Esophagus mucosa (tissue), 1 donor: ENCODE data around the gene SLC2A14. TPM values are rescaled to one million over a fixed set of nuclear protein-coding genes. Genes with fewer than 3 reads are reported as not detected.
"Not testable (repeated sequence)": the region's sequence is repeated elsewhere in the genome, so short reads cannot be mapped to it uniquely, and the experiment has no call there.

ENCODE experiments used
- ATAC-seq: fragments of 200-7000 bp; cut with Tn5 transposase; one replicate; pipeline ENCODE4 v1.9.1; 2020
- total RNA-seq: library from RNA; stranded (reverse); gene quantifications from one replicate; pipeline ENCODE4 v1.2.4, GENCODE V29; 2023
- donor health status: DM: yes; HTN: yes; CAD: no.

SLC2A14 gene
- total RNA-seq, 1 donor from 2014 or later, result not detected

DNA sequence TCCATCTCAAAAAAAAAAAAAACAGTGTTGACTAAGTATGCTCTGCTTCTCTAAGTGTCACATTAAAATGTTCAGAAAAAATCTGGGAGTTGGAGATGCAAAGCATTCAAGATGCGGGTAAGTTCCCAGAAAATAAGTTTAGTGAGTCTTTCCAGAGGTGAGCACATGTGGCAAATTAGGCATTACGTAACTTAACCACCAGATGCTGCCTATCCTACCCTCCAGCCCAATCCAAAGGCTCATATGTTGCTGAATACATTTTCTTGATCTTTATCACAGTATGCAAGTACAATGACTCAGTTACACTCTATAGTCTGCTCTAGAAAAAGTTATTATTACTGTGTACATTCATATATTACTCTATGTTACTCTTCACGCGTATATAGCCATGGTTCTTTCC lies 3.6 kb downstream of the SLC2A14 start:
- no peak for ATAC-seq

- no peak for ATAC-seq
Observed at GRCh38 chr12:7868391-7868790, 4.3 kb downstream of the SLC2A14 start.

GRCh38 chr12:7864601-7865150 lies 8.0 kb downstream of the SLC2A14 start:
- no peak for ATAC-seq

GRCh38 chr12:7862814-7863348 lies 9.8 kb downstream of the SLC2A14 start:
- not testable (repeated sequence) for ATAC-seq

GRCh38 chr12:7862301-7862700 lies 10.4 kb downstream of the SLC2A14 start:
- ATAC-seq, result not testable (repeated sequence)

DNA sequence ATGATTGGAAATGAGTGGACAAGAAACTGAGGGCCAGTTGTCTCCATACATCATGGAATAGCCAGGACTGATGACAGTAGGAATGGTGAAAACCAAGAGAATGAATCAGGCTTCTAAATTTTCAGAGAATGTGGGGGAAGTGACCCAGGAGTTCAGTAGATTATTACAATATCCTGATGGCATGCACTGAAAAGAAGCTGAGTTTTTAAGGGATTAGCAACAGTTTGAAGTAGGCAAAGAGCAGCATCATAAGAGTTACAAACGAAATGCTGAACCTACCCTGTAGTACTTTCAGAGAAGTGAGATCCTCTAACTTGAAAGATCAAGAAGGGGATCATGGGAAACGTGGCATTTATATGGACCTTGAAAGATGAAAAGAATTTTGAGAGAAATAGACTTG lies 13.2 kb downstream of the SLC2A14 start:
- ATAC-seq, result no peak

- ATAC-seq, result no peak
Observed at GRCh38 chr12:7857971-7858370, 14.7 kb downstream of the SLC2A14 start.

- peak; percentile 20 for ATAC-seq
Observed at GRCh38 chr12:7856516-7856915, 16.2 kb downstream of the SLC2A14 start.

- no peak for ATAC-seq
Observed at GRCh38 chr12:7853557-7853956, 19.2 kb downstream of the SLC2A14 start.

GRCh38 chr12:7851622-7852081 lies 21.1 kb downstream of the SLC2A14 start:
- ATAC-seq, result not testable (repeated sequence)

GRCh38 chr12:7850099-7850498 lies 22.6 kb downstream of the SLC2A14 start:
- not testable (repeated sequence) for ATAC-seq

GRCh38 chr12:7848098-7848422 lies 24.7 kb downstream of the SLC2A14 start:
- ATAC-seq, result not testable (repeated sequence)

- not testable (repeated sequence) for ATAC-seq
Observed at GRCh38 chr12:7847226-7848097, 25.3 kb downstream of the SLC2A14 start.

DNA sequence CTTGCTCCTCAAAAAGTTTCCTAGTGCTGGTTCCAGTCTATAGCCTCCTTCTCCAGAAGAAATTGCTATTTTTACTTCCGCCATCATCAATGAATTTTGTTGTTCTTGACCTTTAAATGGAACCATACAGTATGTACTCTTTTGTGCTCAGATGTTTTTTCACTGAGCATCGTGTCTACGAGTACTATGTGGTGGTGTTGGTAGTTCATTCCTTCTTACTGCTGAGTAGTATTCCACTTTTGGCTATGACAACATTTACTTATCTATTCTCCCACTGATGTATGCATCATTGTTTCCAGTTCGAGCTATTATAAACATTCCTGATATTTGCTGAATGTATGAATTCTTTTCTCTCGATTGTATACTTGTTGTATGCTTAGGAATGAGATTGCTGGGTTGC lies 28.6 kb downstream of the SLC2A14 start:
- no peak for ATAC-seq

DNA sequence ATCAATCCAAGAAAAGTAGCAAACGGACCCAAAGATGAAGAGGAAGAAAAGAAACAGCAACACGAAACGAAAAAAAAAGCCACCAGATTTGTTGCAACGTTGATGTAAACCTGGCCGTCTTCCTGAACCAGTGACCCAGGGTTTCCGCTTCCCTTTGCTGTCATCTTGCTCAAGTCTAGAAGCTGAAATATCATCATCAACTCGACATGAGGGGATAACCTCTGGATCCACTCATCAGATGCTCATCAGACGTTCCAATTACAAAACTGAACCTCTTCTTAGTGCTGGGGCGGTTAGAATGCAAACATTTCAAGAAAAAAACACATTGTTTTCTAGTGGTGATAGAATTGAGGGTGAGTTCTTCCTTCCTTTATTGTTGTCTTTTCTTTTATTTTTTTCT lies 29.1 kb downstream of the SLC2A14 start:
- not testable (repeated sequence) for ATAC-seq

DNA sequence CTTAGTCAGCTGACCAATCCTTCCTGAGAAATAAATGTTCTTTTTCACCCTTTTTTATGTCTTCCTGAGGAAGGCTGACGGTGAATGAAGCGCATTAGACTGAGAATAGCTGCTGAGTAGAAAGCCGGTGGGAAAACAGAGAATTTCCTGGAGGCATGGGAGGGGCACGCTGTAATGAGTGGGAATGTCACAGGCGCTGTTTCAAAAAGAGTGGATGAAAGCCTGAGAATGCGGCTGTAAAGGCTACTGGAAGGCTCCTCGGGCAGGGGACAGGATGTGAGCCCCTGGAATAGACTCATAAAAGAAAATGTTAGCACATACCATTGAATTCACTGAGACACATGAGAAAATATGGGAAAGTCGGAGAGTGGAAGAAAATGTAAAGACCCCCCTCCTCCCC lies 29.6 kb downstream of the SLC2A14 start:
- ATAC-seq, result not testable (repeated sequence)

GRCh38 chr12:7842444-7842843 lies 30.3 kb downstream of the SLC2A14 start:
- ATAC-seq, result not testable (repeated sequence)

GRCh38 chr12:7839848-7840247 lies 32.9 kb downstream of the SLC2A14 start:
- ATAC-seq, result not testable (repeated sequence)

- not testable (repeated sequence) for ATAC-seq
Observed at GRCh38 chr12:7839226-7839625, 33.5 kb downstream of the SLC2A14 start.

DNA sequence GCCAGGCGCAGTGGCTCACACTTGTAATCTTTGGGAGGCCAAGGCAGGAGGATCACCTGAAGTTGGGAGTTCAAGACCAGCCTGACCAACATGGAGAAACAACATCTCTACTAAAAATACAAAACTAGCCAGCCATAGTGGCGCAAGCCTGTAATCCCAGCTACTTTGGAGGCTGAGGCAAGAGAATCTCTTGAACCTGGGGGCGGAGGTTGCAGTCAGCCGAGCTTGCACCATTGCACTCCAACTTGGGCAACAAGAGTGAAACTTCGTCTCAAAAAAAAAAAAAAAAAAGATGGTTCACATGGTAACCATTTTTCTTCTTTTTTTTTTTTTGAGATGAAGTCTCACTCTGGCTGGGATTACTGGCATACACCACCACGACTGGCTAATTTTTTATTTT lies 35.3 kb downstream of the SLC2A14 start:
- ATAC-seq, result no peak

GRCh38 chr12:7835766-7836165 lies 36.9 kb downstream of the SLC2A14 start:
- no peak for ATAC-seq

GRCh38 chr12:7835116-7835515 lies 37.6 kb downstream of the SLC2A14 start:
- ATAC-seq, result no peak

DNA sequence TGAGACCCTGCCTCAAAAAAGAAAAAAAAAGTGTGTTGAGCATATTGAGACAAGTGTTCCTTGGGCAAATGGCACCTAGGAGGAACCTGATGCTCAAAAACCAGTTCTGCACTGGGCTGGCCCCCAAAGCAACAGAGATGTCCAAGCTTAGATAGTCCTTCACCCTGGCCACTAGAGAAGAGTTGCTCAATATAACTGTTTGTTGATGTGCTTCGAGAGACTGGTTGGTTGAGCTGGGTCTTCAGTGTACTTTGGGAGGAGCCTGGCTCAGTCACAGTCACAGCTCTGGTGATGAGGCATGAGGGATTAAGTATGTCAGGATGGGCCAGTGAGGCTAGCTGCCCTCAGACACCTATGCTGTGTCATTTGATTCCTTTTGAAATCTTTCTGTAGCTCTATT lies 38.0 kb downstream of the SLC2A14 start:
- ATAC-seq, result peak; percentile 81

DNA sequence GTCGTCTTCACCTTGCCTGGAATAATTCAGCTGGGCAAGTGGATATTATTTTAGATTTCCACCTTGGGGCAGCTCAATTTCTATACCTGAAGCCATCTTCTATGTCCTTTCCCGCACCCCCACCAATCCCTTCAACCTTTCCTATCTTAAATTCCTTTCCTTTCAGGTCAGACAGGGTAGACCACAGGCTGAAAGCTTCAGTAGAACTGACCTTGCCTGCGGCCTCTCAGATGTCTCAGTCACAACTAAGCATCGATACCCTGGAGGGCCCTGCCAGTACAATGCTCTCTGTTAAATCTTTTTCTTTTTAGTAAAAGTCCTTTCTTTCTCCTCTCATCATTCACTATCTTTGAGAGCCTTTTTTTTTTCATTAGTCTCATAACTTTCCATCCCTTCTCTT lies 38.9 kb downstream of the SLC2A14 start:
- ATAC-seq, result no peak
